Measurements from ENCODE around the gene CTDSPL2. TPM values are rescaled to one million over a fixed set of nuclear protein-coding genes. Genes with fewer than 3 reads are reported as not detected.

CTDSPL2 gene
- total RNA-seq, 1 experiment from 2014 or later: 99.7 TPM

GRCh38 chr15:44532689-44533088 is 105.3 kb downstream of the CTDSPL2 start:
- CTCF ChIA-PET: no interaction called here
- BruUV-seq (replicated peaks): no TSS peak

GRCh38 chr15:44535092-44535491 is 107.7 kb downstream of the CTDSPL2 start:
- no peak for DNase-seq (ENCODE audit: low spot score)
- no TSS peak for BruUV-seq (replicated peaks)
- H3K9me3 ChIP-seq (ENCODE audit: low read depth, low read length, poor library complexity, severe bottlenecking): no peaks in the 10 kb centered on the region
- ChIA-PET CTCF (no interaction called here), POLR2A (ENCODE audit: low non-redundant PET) (interaction anchor here (0.6 kb wide), 1 partner anchor 574 kb away, joined by 5 read pairs; no protein-coding TSS in a partner anchor)
- no peak overlapping the region for H3K4me3 ChIP-seq (ENCODE audit: low read depth, low read length, poor library complexity, severe bottlenecking)
- intact Hi-C loops (cut with micrococcal nuclease; ENCODE audit: unreplicated experiment): no loop called here
- H3K36me3 ChIP-seq (ENCODE audit: insufficient read depth, low read length, poor library complexity, severe bottlenecking): peaks cover 9% of the 10 kb centered on the region
- H3K27me3 ChIP-seq (replicated peaks; ENCODE audit: insufficient read depth, low read depth, low read length, poor library complexity): no peaks in the 10 kb centered on the region
- peaks cover 7% of the 10 kb centered on the region for H3K4me1 ChIP-seq (ENCODE audit: insufficient read depth, low read length, poor library complexity, severe bottlenecking)
- TF ChIP-seq CTCF (conservative IDR thresholded peaks at IDR 0.05; ENCODE audit: low read depth, low read length): no peak
- no peak for TF ChIP-seq EZH2 (IDR thresholded peaks at IDR 0.05; ENCODE audit: borderline replicate concordance, low read depth, low read length, poor library complexity, severe bottlenecking)
- H3K27ac ChIP-seq (ENCODE audit: low read depth, low read length, poor library complexity, severe bottlenecking): no peak overlapping the region

More at GRCh38 chr15:44532689-44533088, 105.3 kb downstream of the CTDSPL2 start:
- DNase-seq (ENCODE audit: low spot score): peak; percentile 18
- POLR2A ChIA-PET (ENCODE audit: low non-redundant PET): no interaction called here
- H3K9me3 ChIP-seq (ENCODE audit: low read depth, low read length, poor library complexity, severe bottlenecking): no peaks in the 10 kb centered on the region
- no peak overlapping the region for H3K4me3 ChIP-seq (ENCODE audit: low read depth, low read length, poor library complexity, severe bottlenecking)
- H3K27ac ChIP-seq (ENCODE audit: low read depth, low read length, poor library complexity, severe bottlenecking): no peak overlapping the region
- peaks cover 4% of the 10 kb centered on the region for H3K4me1 ChIP-seq (ENCODE audit: insufficient read depth, low read length, poor library complexity, severe bottlenecking)
- intact Hi-C loops (cut with micrococcal nuclease; ENCODE audit: unreplicated experiment): no loop called here
- TF ChIP-seq EZH2 (IDR thresholded peaks at IDR 0.05; ENCODE audit: borderline replicate concordance, low read depth, low read length, poor library complexity, severe bottlenecking) (no peak), CTCF (conservative IDR thresholded peaks at IDR 0.05; ENCODE audit: low read depth, low read length) (peak; percentile 22; the same call in 1 of the 2 replicates)
- peaks cover under 1% of the 10 kb centered on the region for H3K36me3 ChIP-seq (ENCODE audit: insufficient read depth, low read length, poor library complexity, severe bottlenecking)
- H3K27me3 ChIP-seq (replicated peaks; ENCODE audit: insufficient read depth, low read depth, low read length, poor library complexity): no peaks in the 10 kb centered on the region

- Histone ChIP-seq H3K9me3 (ENCODE audit: low read depth, low read length, poor library complexity, severe bottlenecking) (no peaks in the 10 kb centered on the region), H3K27ac (ENCODE audit: low read depth, low read length, poor library complexity, severe bottlenecking) (peak overlapping the region; percentile 96), H3K4me3 (ENCODE audit: low read depth, low read length, poor library complexity, severe bottlenecking) (peak overlapping the region; percentile 90), H3K36me3 (ENCODE audit: insufficient read depth, low read length, poor library complexity, severe bottlenecking) (peaks cover 14% of the 10 kb centered on the region), H3K27me3 (replicated peaks; ENCODE audit: insufficient read depth, low read depth, low read length, poor library complexity) (no peaks in the 10 kb centered on the region), H3K4me1 (ENCODE audit: insufficient read depth, low read length, poor library complexity, severe bottlenecking) (peaks cover 7% of the 10 kb centered on the region)
- POLR2A ChIA-PET (ENCODE audit: low non-redundant PET): interaction anchor here (0.6 kb wide), 1 partner anchor 573 kb away, joined by 5 read pairs; no protein-coding TSS in a partner anchor
- CTCF ChIA-PET: no interaction called here
- intact Hi-C loops (cut with micrococcal nuclease; ENCODE audit: unreplicated experiment): no loop called here
- no peak for DNase-seq (ENCODE audit: low spot score)
- TSS peak; percentile 65 for BruUV-seq (replicated peaks)
- TF ChIP-seq EZH2 (IDR thresholded peaks at IDR 0.05; ENCODE audit: borderline replicate concordance, low read depth, low read length, poor library complexity, severe bottlenecking) (no peak), CTCF (conservative IDR thresholded peaks at IDR 0.05; ENCODE audit: low read depth, low read length) (no peak)
Observed at GRCh38 chr15:44535523-44536301, 108.3 kb downstream of the CTDSPL2 start.

All from A673 (cell line).